Measurements from ENCODE around the gene AGPAT4.

DNA sequence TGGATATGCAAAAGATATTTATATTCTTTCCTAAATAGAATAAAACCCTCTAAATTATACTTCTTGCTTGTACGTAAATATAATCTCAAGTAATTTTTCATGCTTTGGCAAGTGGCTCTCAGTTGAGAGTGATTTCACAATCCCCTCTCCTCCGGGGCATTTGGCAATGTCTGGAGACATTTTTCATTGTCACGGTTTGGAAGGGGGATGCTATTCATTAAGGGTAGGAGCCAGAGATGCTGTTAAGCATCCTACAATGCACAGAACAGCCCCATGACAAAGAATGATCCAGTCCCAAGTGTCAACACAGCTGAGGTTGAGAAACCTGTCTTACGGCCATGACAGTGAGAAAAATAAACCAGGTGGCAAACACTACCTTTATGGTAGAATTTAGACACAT, 75.7 kb downstream of the AGPAT4 start:
- TF ChIP-seq, protein P1, sequence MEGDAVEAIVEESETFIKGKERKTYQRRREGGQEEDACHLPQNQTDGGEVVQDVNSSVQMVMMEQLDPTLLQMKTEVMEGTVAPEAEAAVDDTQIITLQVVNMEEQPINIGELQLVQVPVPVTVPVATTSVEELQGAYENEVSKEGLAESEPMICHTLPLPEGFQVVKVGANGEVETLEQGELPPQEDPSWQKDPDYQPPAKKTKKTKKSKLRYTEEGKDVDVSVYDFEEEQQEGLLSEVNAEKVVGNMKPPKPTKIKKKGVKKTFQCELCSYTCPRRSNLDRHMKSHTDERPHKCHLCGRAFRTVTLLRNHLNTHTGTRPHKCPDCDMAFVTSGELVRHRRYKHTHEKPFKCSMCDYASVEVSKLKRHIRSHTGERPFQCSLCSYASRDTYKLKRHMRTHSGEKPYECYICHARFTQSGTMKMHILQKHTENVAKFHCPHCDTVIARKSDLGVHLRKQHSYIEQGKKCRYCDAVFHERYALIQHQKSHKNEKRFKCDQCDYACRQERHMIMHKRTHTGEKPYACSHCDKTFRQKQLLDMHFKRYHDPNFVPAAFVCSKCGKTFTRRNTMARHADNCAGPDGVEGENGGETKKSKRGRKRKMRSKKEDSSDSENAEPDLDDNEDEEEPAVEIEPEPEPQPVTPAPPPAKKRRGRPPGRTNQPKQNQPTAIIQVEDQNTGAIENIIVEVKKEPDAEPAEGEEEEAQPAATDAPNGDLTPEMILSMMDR (IDR thresholded peaks at IDR 0.05): no peak
- no peak for TF ChIP-seq POLR2A (IDR thresholded peaks at IDR 0.05)
